ENCODE data around the gene TSACC. TPM values are rescaled to one million over a fixed set of nuclear protein-coding genes. Genes with fewer than 3 reads are reported as not detected.
"Not testable (repeated sequence)": the region's sequence is repeated elsewhere in the genome, so short reads cannot be mapped to it uniquely, and the experiment has no call there.

TSACC gene
- total RNA-seq, 2 experiments from 2014 or later, result not detected

DNA sequence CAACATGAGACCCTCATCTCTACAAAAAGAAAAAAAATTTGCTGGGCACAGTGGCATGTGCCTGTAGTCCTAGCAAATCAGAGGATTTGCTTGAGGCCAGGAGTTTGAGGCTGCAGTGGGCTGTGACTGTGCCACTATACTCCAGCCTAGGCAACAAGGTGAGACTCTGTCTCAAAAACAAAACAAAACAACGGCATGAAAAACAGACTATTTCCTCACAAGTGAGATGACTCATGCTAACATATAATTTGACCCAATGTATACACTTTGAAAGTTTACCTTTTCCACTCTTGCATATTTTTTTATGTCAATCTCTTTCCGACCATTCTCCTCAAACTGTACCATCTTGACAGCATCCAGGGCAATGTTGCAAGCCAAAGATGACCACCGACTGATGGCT is 17.8 kb upstream of the TSACC start:
- Mint-ChIP-seq H3K4me3 (no peak overlapping the region), H3K36me3 (peaks cover 21% of the 10 kb centered on the region), H3K27ac (no peak overlapping the region)

GRCh38 chr1:156323179-156323578 is 15.1 kb upstream of the TSACC start:
- H3K27ac Mint-ChIP-seq; DNase-seq; H3K9me3 Mint-ChIP-seq; H3K27me3 Mint-ChIP-seq; H3K4me3 Mint-ChIP-seq; H3K4me1 Mint-ChIP-seq; ATAC-seq (ENCODE audit: low read depth); POLR2A ChIA-PET: not testable (repeated sequence)
- H3K36me3 Mint-ChIP-seq, result peaks cover 17% of the 10 kb centered on the region

More for the DNA sequence above, 17.8 kb upstream of the TSACC start:
- POLR2A ChIA-PET, result no interaction called here
- ATAC-seq (ENCODE audit: low read depth) (no peak), DNase-seq (no peak)
- no peaks in the 10 kb centered on the region for H3K27me3 Mint-ChIP-seq
- H3K4me1 Mint-ChIP-seq, result no peaks in the 10 kb centered on the region
- no peaks in the 10 kb centered on the region for H3K9me3 Mint-ChIP-seq

DNA sequence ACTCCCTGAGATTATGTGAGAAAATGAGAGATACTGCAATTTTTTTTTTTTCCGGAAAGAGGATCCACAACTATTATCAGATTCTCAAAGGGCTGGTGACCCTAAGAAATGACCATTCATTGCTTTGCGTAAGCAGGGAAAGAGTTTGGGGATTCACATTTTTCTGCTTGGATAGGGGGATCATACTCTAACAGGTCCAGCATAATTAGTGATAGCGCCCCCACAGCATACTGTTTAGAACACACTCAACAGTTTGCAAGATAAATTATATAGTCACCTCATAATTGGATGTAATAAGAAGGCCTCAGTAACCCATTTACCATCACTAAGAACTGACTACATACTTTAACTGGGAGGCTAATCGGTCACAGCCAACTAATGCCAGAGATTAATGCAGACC is 2.1 kb upstream of the TSACC start:
- POLR2A ChIA-PET, result no interaction called here
- peaks cover 29% of the 10 kb centered on the region for H3K4me1 Mint-ChIP-seq
- H3K27me3 Mint-ChIP-seq, result no peaks in the 10 kb centered on the region
- no peaks in the 10 kb centered on the region for H3K9me3 Mint-ChIP-seq
- ATAC-seq (ENCODE audit: low read depth) (no peak), DNase-seq (no peak)
- peak overlapping the region; percentile 60 for H3K27ac Mint-ChIP-seq
- peaks cover 17% of the 10 kb centered on the region for H3K36me3 Mint-ChIP-seq
- H3K4me3 Mint-ChIP-seq, result peak overlapping the region; percentile 98

DNA sequence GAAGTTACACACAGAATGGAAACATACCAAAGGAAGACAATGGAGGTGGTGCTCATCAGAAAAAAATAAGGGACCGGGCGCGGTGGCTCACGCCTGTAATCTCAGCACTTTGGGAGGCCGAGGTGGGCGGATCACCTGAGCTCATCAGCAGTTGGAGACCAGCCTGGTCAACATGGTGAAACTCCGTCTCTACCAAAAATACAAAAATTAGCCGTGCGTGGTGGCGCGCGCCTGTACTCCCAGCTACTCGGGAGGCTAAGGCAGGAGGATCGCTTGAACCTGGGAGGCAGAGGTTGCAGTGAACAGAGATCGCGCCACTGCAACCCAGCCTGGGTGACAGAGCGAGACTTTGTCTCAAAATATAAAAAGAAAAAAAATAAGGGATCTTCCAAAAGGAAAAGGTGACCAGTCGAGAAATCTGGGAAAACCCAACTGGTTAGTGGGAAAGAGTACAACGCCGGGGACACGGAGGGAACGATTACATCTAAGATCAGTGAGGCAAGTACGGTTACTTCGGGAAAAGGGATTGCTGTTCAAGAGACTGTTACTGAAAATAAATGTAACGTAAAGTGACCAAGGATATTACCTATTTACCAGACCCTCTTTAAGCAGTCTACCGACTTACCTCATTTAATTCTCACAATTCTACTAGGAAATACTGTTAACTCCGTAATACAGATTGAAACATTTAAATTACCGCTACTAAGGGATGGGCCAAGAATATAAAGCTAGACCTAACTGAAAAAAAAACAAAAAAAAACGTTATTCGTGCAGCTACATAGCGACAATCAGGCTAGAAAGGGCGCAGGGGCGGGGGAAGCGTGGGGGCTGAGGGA is 1.1 kb upstream of the TSACC start:
- POLR2A ChIA-PET, result interaction anchor here (0.6 to 1.6 kb wide), 3 partner anchors 10 to 74 kb away, joined by 3 to 4 read pairs (median 4); partner anchors contain the start of gene GLMP
- Mint-ChIP-seq H3K27me3 (no peaks in the 10 kb centered on the region), H3K9me3 (no peaks in the 10 kb centered on the region), H3K4me1 (peaks cover 29% of the 10 kb centered on the region), H3K27ac (peak overlapping the region; percentile 96), H3K4me3 (peak overlapping the region; percentile 98), H3K36me3 (peaks cover 15% of the 10 kb centered on the region)
- DNase-seq, result no peak
- no peak for ATAC-seq (ENCODE audit: low read depth)

DNA sequence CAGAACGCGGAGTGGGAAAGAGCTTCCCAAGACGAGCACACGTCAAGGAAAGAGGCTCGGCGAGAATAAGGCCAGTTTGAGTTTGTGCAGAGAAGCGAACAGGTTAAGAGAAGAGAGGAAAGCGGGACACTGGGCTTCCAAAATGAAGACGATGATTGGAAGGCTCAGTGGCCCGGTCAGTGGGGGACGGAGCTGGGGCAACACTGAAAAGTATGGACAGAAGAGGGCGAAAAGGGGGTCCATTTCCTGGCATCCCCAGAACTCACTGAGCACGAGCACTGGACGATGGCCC is 492 bp upstream of the TSACC start:
- POLR2A ChIA-PET, result interaction anchor here (1.0 to 1.6 kb wide), 2 partner anchors 9 to 42 kb away, joined by 3 to 4 read pairs; partner anchors contain the start of gene GLMP
- Mint-ChIP-seq H3K27me3 (no peaks in the 10 kb centered on the region), H3K4me1 (peaks cover 29% of the 10 kb centered on the region), H3K4me3 (peak overlapping the region; percentile 98), H3K36me3 (peaks cover 13% of the 10 kb centered on the region), H3K27ac (peak overlapping the region; percentile 96), H3K9me3 (no peaks in the 10 kb centered on the region)
- DNase-seq, result no peak
- ATAC-seq (ENCODE audit: low read depth), result no peak

DNA sequence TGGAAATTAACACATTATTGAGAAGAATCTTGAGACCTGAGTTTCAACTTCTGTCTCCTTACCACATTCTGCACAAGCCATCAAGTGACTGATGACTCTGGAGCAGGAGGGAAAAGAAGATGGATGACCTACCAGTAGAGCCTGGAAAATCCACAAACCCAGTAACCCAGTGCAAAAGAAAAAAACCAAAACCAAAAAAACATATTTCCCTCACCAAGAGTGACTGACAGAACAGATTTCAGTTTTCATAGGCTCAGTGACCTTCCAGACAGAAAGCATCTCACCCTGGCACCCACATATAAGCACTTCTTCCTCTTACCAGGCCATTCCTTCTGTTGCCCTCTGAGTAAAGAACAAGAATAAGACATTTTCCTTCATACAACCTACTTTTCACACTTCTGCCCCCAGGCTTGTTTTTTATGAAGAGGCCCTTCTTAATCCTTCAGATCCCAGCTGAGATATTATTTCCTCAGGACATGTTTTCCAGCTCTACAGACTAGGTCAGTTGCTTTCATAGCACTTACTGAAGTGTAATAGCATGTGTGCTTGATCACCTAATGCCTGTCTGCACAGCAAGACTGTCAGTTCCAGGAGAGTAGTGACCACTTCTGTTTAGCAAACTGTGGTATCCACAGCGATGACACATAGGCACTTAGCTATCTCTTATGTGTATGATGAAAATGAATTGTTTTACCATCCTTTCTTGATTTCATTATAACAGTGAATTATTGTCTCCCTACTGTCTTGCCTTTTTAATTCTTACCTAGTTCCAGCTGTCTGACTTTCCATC is 4.0 kb downstream of the TSACC start:
- no peak overlapping the region for H3K4me3 Mint-ChIP-seq
- POLR2A ChIA-PET, result no interaction called here
- no peak for ATAC-seq (ENCODE audit: low read depth)
- no peaks in the 10 kb centered on the region for H3K9me3 Mint-ChIP-seq
- peaks cover 6% of the 10 kb centered on the region for H3K4me1 Mint-ChIP-seq
- H3K36me3 Mint-ChIP-seq, result no peaks in the 10 kb centered on the region
- H3K27ac Mint-ChIP-seq, result no peak overlapping the region
- no peak for DNase-seq
- peaks cover 16% of the 10 kb centered on the region for H3K27me3 Mint-ChIP-seq

DNA sequence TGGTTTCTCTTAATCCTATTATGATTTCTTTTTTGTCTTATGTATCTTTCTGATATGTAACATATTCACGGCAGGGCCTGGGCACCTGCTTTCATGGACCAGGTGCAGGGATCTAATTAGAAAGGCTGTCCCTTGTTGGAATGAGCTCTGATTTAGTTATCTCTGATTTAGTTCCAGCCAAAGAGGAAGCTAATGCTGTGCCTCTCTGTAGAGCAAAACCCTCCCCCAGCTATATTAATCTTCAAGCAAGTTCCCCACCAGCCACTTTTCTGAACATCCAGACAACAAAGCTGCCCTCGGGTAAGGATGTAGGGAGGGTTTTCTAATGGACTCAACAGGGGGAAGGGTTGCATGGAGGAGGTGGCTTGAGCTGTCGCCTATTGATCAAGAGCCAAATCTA is 6.1 kb downstream of the TSACC start:
- Mint-ChIP-seq H3K4me3 (no peak overlapping the region), H3K36me3 (no peaks in the 10 kb centered on the region), H3K27ac (no peak overlapping the region), H3K9me3 (no peaks in the 10 kb centered on the region), H3K4me1 (no peaks in the 10 kb centered on the region), H3K27me3 (peaks cover 30% of the 10 kb centered on the region)
- POLR2A ChIA-PET, result no interaction called here
- no peak for ATAC-seq (ENCODE audit: low read depth)
- no peak for DNase-seq

GRCh38 chr1:156346035-156346434 is 7.7 kb downstream of the TSACC start:
- not testable (repeated sequence) for H3K9me3 Mint-ChIP-seq; ATAC-seq (ENCODE audit: low read depth); H3K4me1 Mint-ChIP-seq; H3K27ac Mint-ChIP-seq; H3K36me3 Mint-ChIP-seq; DNase-seq; H3K4me3 Mint-ChIP-seq
- POLR2A ChIA-PET, result interaction anchor here (0.7 kb wide), 2 partner anchors 98 to 279 kb away, joined by 3 to 4 read pairs; no protein-coding TSS in a partner anchor
- H3K27me3 Mint-ChIP-seq, result peaks cover 36% of the 10 kb centered on the region

DNA sequence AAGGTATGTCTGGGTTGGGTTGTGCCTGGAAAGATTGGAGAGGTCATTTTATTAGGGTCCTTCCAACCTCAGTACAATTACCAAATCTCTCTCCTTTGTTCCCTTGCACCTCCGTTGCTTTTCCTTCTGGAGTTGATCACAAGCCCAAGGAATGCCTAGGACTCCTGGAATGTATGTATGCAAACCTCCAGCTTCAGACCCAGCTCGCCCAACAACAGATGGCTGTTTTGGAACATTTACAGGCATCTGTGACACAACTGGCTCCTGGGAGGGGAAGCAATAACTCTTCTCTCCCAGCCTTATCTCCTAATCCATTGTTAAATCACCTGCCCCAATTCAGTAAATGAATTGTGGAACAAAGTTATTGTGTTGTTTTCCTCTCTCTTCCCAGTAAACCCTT is 8.3 kb downstream of the TSACC start:
- POLR2A ChIA-PET, result interaction anchor here (0.6 kb wide), 1 partner anchor 9 kb away, joined by 3 read pairs; the partner anchor contains the start of gene CCT3
- Mint-ChIP-seq H3K4me1 (peaks cover 3% of the 10 kb centered on the region), H3K9me3 (no peaks in the 10 kb centered on the region)

GRCh38 chr1:156347331-156347730 is 9.0 kb downstream of the TSACC start:
- Mint-ChIP-seq H3K9me3 (no peaks in the 10 kb centered on the region), H3K27ac (no peak overlapping the region), H3K27me3 (peaks cover 36% of the 10 kb centered on the region), H3K4me3 (no peak overlapping the region), H3K4me1 (peaks cover 3% of the 10 kb centered on the region), H3K36me3 (no peaks in the 10 kb centered on the region)
- ATAC-seq (ENCODE audit: low read depth) (no peak), DNase-seq (no peak)
- POLR2A ChIA-PET, result interaction anchor here (0.6 kb wide), 3 partner anchors 10 to 174 kb away, joined by 3 to 5 read pairs (median 5); partner anchors contain the start of gene CCT3

More for the DNA sequence above, 8.3 kb downstream of the TSACC start:
- Mint-ChIP-seq H3K27me3 (peaks cover 36% of the 10 kb centered on the region), H3K36me3 (no peaks in the 10 kb centered on the region), H3K27ac (no peak overlapping the region), H3K4me3 (no peak overlapping the region)
- no peak for ATAC-seq (ENCODE audit: low read depth)
- no peak for DNase-seq

GRCh38 chr1:156352481-156352880 is 14.2 kb downstream of the TSACC start:
- ATAC-seq (ENCODE audit: low read depth); DNase-seq; H3K36me3 Mint-ChIP-seq; H3K9me3 Mint-ChIP-seq; H3K4me3 Mint-ChIP-seq; H3K4me1 Mint-ChIP-seq; H3K27ac Mint-ChIP-seq: not testable (repeated sequence)
- POLR2A ChIA-PET, result interaction anchor here (0.7 kb wide), 1 partner anchor 33 kb away, joined by 6 read pairs; no protein-coding TSS in a partner anchor
- H3K27me3 Mint-ChIP-seq, result peaks cover 43% of the 10 kb centered on the region

DNA sequence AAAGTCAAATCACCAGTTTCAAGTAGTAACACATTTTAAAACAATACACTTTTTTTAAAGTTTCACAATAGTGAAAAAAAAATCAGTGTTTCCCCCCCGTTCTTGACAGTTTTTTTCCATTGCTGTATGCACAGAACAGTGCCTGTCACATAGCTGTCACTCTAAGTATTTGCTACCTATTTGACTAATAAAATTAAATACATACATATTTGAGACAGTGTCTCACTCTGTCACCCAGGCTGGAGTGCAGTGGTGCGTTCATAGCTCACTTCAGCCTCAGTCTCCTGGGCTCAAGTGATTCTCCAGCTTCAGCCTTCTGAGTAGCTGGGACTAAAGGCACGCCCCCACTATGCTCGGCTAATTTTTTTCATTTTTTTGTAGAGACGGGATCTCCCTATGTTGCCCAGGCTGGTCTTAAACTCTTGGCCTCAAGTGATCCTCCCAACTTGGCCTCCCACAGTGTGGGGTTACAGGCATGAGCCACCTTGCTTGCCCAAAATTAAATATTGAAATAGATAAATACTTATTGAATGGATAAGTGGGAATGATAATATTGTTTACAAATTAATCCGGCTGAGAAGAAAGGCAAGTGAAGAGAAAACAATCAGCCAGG is 18.0 kb downstream of the TSACC start:
- ATAC-seq (ENCODE audit: low read depth) (no peak), DNase-seq (no peak)
- no peak overlapping the region for H3K4me3 Mint-ChIP-seq
- H3K36me3 Mint-ChIP-seq, result no peaks in the 10 kb centered on the region
- peaks cover 3% of the 10 kb centered on the region for H3K4me1 Mint-ChIP-seq
- H3K27ac Mint-ChIP-seq, result no peak overlapping the region
- peaks cover 49% of the 10 kb centered on the region for H3K27me3 Mint-ChIP-seq
- no peaks in the 10 kb centered on the region for H3K9me3 Mint-ChIP-seq
- POLR2A ChIA-PET, result no interaction called here

- Mint-ChIP-seq H3K36me3 (no peaks in the 10 kb centered on the region), H3K27ac (no peak overlapping the region), H3K4me3 (no peak overlapping the region), H3K27me3 (peaks cover 49% of the 10 kb centered on the region), H3K4me1 (peaks cover 3% of the 10 kb centered on the region), H3K9me3 (no peaks in the 10 kb centered on the region)
- peak; percentile 95 for ATAC-seq (ENCODE audit: low read depth)
- DNase-seq, result peak; percentile 71
- POLR2A ChIA-PET, result no interaction called here
Measured at GRCh38 chr1:156356875-156357534, 18.7 kb downstream of the TSACC start.

Measured in activated naive CD8-positive, alpha-beta T cell treated with anti-CD3 and anti-CD28 coated beads, Interleukin-2, amount 10 ng/mL, durations not matched to agents 7 days and 5 days (primary cell).